ENCODE measurements around the gene EIF3I. TPM values are rescaled to one million over a fixed set of nuclear protein-coding genes. Genes with fewer than 3 reads are reported as not detected.

Gene EIF3I
- total and polyA plus RNA-seq, 2 experiments from 2014 or later, result 228 to 274 TPM

DNA sequence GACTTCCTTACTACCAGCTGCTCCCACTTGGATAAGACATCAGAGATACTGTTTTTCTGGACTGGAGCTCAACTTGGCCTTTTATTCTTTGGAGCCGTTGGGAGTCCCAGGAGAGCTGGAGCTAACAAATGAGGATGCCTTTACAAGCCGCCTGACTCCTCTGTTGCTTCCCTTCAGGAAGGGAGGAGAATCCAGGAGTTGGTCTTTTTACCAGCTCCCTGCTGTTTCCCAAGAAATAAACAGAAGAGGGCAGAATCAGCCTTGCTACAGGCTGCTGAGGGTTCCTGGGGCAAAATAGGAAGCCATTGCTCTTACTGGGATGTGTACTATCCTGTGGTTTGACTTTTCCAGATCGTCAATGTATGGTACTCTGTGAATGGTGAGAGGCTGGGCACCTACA lies 1.5 kb downstream of the EIF3I start:
- Histone ChIP-seq H3K4me2 (no peak overlapping the region; the same call in 1 of the 2 replicates), H3F3A (replicated peaks; ENCODE audit: low read depth) (peaks cover 15% of the 10 kb centered on the region), H3K79me2 (replicated peaks; ENCODE audit: insufficient read depth) (peaks cover 30% of the 10 kb centered on the region), H3K4me3 (peak overlapping the region; percentile 93), H3K36me3 (ENCODE audit: insufficient read depth) (peaks cover 45% of the 10 kb centered on the region), H2AFZ (no peak overlapping the region), H3K9me2 (ENCODE audit: insufficient read depth) (no peaks in the 10 kb centered on the region), H3K27ac (ENCODE audit: low read depth) (peak overlapping the region; percentile 50; the same call in 1 of the 2 replicates), H3K4me1 (ENCODE audit: insufficient read depth) (peaks cover 10% of the 10 kb centered on the region), H4K20me1 (replicated peaks; ENCODE audit: insufficient read depth) (peaks cover 10% of the 10 kb centered on the region), H3K27me3 (ENCODE audit: insufficient read depth) (no peaks in the 10 kb centered on the region)
- peak overlapping the region; percentile 99 for H3K4me3 Mint-ChIP-seq
- ATAC-seq, result no peak
- peaks cover 53% of the 10 kb centered on the region for H3K36me3 Mint-ChIP-seq (ENCODE audit: low read depth)
- no peak overlapping the region for H3K27ac Mint-ChIP-seq
- H3K27me3 Mint-ChIP-seq (ENCODE audit: insufficient read depth, low read depth, poor library complexity), result peaks cover 5% of the 10 kb centered on the region
- no peaks in the 10 kb centered on the region for H3K9me3 Mint-ChIP-seq
- peaks cover 17% of the 10 kb centered on the region for H3K4me1 Mint-ChIP-seq
- TF ChIP-seq, protein P1, sequence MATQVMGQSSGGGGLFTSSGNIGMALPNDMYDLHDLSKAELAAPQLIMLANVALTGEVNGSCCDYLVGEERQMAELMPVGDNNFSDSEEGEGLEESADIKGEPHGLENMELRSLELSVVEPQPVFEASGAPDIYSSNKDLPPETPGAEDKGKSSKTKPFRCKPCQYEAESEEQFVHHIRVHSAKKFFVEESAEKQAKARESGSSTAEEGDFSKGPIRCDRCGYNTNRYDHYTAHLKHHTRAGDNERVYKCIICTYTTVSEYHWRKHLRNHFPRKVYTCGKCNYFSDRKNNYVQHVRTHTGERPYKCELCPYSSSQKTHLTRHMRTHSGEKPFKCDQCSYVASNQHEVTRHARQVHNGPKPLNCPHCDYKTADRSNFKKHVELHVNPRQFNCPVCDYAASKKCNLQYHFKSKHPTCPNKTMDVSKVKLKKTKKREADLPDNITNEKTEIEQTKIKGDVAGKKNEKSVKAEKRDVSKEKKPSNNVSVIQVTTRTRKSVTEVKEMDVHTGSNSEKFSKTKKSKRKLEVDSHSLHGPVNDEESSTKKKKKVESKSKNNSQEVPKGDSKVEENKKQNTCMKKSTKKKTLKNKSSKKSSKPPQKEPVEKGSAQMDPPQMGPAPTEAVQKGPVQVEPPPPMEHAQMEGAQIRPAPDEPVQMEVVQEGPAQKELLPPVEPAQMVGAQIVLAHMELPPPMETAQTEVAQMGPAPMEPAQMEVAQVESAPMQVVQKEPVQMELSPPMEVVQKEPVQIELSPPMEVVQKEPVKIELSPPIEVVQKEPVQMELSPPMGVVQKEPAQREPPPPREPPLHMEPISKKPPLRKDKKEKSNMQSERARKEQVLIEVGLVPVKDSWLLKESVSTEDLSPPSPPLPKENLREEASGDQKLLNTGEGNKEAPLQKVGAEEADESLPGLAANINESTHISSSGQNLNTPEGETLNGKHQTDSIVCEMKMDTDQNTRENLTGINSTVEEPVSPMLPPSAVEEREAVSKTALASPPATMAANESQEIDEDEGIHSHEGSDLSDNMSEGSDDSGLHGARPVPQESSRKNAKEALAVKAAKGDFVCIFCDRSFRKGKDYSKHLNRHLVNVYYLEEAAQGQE (IDR thresholded peaks at IDR 0.05; ENCODE audit: unreplicated experiment), result no peak
- TF ChIP-seq, protein P2, sequence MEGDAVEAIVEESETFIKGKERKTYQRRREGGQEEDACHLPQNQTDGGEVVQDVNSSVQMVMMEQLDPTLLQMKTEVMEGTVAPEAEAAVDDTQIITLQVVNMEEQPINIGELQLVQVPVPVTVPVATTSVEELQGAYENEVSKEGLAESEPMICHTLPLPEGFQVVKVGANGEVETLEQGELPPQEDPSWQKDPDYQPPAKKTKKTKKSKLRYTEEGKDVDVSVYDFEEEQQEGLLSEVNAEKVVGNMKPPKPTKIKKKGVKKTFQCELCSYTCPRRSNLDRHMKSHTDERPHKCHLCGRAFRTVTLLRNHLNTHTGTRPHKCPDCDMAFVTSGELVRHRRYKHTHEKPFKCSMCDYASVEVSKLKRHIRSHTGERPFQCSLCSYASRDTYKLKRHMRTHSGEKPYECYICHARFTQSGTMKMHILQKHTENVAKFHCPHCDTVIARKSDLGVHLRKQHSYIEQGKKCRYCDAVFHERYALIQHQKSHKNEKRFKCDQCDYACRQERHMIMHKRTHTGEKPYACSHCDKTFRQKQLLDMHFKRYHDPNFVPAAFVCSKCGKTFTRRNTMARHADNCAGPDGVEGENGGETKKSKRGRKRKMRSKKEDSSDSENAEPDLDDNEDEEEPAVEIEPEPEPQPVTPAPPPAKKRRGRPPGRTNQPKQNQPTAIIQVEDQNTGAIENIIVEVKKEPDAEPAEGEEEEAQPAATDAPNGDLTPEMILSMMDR (conservative IDR thresholded peaks at IDR 0.05; ENCODE audit: low read depth in 2 of 2), result no peak
- TF ChIP-seq, protein P3, sequence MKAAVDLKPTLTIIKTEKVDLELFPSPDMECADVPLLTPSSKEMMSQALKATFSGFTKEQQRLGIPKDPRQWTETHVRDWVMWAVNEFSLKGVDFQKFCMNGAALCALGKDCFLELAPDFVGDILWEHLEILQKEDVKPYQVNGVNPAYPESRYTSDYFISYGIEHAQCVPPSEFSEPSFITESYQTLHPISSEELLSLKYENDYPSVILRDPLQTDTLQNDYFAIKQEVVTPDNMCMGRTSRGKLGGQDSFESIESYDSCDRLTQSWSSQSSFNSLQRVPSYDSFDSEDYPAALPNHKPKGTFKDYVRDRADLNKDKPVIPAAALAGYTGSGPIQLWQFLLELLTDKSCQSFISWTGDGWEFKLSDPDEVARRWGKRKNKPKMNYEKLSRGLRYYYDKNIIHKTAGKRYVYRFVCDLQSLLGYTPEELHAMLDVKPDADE (IDR thresholded peaks at IDR 0.05), result no peak
- no peak for TF ChIP-seq STAT1 (IDR thresholded peaks at IDR 0.05; ENCODE audit: unreplicated experiment)
- TF ChIP-seq CREB1 (CRISPR knock-in tag; IDR thresholded peaks at IDR 0.05; ENCODE audit: low read depth), result no peak
- TF ChIP-seq NANOG (IDR thresholded peaks at IDR 0.05; ENCODE audit: borderline replicate concordance), result no peak
- no peak for TF ChIP-seq ZNF331 (CRISPR knock-in tag; IDR thresholded peaks at IDR 0.05; ENCODE audit: low read depth)
- no peak for TF ChIP-seq ZNF114 (CRISPR knock-in tag; IDR thresholded peaks at IDR 0.05)
- TF ChIP-seq, protein P4, sequence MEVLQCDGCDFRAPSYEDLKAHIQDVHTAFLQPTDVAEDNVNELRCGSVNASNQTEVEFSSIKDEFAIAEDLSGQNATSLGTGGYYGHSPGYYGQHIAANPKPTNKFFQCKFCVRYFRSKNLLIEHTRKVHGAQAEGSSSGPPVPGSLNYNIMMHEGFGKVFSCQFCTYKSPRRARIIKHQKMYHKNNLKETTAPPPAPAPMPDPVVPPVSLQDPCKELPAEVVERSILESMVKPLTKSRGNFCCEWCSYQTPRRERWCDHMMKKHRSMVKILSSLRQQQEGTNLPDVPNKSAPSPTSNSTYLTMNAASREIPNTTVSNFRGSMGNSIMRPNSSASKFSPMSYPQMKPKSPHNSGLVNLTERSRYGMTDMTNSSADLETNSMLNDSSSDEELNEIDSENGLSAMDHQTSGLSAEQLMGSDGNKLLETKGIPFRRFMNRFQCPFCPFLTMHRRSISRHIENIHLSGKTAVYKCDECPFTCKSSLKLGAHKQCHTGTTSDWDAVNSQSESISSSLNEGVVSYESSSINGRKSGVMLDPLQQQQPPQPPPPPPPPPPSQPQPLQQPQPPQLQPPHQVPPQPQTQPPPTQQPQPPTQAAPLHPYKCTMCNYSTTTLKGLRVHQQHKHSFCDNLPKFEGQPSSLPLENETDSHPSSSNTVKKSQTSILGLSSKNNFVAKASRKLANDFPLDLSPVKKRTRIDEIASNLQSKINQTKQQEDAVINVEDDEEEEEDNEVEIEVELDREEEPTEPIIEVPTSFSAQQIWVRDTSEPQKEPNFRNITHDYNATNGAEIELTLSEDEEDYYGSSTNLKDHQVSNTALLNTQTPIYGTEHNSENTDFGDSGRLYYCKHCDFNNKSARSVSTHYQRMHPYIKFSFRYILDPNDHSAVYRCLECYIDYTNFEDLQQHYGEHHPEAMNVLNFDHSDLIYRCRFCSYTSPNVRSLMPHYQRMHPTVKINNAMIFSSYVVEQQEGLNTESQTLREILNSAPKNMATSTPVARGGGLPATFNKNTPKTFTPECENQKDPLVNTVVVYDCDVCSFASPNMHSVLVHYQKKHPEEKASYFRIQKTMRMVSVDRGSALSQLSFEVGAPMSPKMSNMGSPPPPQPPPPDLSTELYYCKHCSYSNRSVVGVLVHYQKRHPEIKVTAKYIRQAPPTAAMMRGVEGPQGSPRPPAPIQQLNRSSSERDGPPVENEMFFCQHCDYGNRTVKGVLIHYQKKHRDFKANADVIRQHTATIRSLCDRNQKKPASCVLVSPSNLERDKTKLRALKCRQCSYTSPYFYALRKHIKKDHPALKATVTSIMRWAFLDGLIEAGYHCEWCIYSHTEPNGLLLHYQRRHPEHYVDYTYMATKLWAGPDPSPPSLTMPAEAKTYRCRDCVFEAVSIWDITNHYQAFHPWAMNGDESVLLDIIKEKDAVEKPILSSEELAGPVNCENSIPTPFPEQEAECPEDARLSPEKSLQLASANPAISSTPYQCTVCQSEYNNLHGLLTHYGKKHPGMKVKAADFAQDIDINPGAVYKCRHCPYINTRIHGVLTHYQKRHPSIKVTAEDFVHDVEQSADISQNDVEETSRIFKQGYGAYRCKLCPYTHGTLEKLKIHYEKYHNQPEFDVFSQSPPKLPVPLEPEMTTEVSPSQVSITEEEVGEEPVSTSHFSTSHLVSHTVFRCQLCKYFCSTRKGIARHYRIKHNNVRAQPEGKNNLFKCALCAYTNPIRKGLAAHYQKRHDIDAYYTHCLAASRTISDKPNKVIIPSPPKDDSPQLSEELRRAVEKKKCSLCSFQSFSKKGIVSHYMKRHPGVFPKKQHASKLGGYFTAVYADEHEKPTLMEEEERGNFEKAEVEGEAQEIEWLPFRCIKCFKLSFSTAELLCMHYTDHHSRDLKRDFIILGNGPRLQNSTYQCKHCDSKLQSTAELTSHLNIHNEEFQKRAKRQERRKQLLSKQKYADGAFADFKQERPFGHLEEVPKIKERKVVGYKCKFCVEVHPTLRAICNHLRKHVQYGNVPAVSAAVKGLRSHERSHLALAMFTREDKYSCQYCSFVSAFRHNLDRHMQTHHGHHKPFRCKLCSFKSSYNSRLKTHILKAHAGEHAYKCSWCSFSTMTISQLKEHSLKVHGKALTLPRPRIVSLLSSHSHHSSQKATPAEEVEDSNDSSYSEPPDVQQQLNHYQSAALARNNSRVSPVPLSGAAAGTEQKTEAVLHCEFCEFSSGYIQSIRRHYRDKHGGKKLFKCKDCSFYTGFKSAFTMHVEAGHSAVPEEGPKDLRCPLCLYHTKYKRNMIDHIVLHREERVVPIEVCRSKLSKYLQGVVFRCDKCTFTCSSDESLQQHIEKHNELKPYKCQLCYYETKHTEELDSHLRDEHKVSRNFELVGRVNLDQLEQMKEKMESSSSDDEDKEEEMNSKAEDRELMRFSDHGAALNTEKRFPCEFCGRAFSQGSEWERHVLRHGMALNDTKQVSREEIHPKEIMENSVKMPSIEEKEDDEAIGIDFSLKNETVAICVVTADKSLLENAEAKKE (CRISPR knock-in tag; IDR thresholded peaks at IDR 0.05), result no peak
- no peak for TF ChIP-seq EZH2phosphoT487 (IDR thresholded peaks at IDR 0.05; ENCODE audit: unreplicated experiment)
- no peak for DNase-seq (ENCODE audit: low spot score)

Data from GM23338 (cell line).